Tibial artery (tissue), 4 donors: ENCODE results near the gene DLX1.

Experiments used
- DNase-seq, 2 donors: peaks; one replicate each; pipeline ENCODE4 v3.0.0-alpha.2; 2019
- H3K27ac ChIP-seq, 2 donors: fragments of 200-600 bp; sonication (generic) in 1 of 2; 1 replicate in 1 of 2; 2 replicates in 1 of 2; pipeline ENCODE4 v1.5.1; 2018 to 2019; ENCODE audit warnings: mild to moderate bottlenecking in 1 of 2
- H3K27me3 ChIP-seq, 2 donors: fragments of 200-600 bp; sonication (generic) in 1 of 2; one replicate each; pipeline versions ENCODE4 v1.5.1 to v1.6.0; 2016 to 2019
- H3K36me3 ChIP-seq, 3 donors: fragments of 200-600 bp; sonication (generic) in 2 of 3; one replicate each; pipeline ENCODE4 v1.5.1; 2016 to 2019; ENCODE audit warnings: mild to moderate bottlenecking in 2 of 3
- H3K4me1 ChIP-seq, 4 donors: fragments of 200-600 bp; sonication (generic) in 2 of 4; 1 replicate in 3 of 4; 2 replicates in 1 of 4; pipeline ENCODE4 v1.5.1; 2016 to 2019
- H3K4me3 ChIP-seq, 2 donors: fragments of 200-600 bp; sonication (generic) in 1 of 2; 1 replicate in 1 of 2; 2 replicates in 1 of 2; pipeline ENCODE4 v1.5.1; 2018 to 2019; ENCODE audit warnings: mild to moderate bottlenecking in 2 of 2
- H3K9me3 ChIP-seq, 3 donors: fragments of 200-600 bp; sonication (generic) in 1 of 3; one replicate each; pipeline ENCODE4 v1.5.1; 2016 to 2019
- intact Hi-C: fragments of 100-400 bp; cut with DNase I; formaldehyde crosslinking; loops from one replicate; pipeline ENCODE4 v1.15.0; 2023; ENCODE audit warnings: low total_unique reads
- TF ChIP-seq, protein P1 (sequence below), 2 experiments: fragments of 200-600 bp in 1 of 2; fragments of 450-650 bp in 1 of 2; IDR thresholded peaks; one replicate each; pipeline ENCODE4 v1.5.1; 2017 to 2019; ENCODE audit warnings: antibody characterized with exemption in 2 of 2, mild to moderate bottlenecking in 1 of 2, moderate library complexity in 1 of 2

Gene DLX1

GRCh38 chr2:172082944-172083627 lies 2.2 kb upstream of the DLX1 start:
- Histone ChIP-seq H3K36me3 (no peaks in the 10 kb centered on the region), H3K27ac (no peak overlapping the region), H3K27me3 (peaks cover 26 to 80% of the 10 kb centered on the region in 2 donors), H3K4me1 (peaks cover 0 to 43% (median 40%) of the 10 kb centered on the region in 4 donors), H3K4me3 (no peak overlapping the region), H3K9me3 (no peaks in the 10 kb centered on the region)
- DNase-seq, result no peak
- TF ChIP-seq, protein P1, sequence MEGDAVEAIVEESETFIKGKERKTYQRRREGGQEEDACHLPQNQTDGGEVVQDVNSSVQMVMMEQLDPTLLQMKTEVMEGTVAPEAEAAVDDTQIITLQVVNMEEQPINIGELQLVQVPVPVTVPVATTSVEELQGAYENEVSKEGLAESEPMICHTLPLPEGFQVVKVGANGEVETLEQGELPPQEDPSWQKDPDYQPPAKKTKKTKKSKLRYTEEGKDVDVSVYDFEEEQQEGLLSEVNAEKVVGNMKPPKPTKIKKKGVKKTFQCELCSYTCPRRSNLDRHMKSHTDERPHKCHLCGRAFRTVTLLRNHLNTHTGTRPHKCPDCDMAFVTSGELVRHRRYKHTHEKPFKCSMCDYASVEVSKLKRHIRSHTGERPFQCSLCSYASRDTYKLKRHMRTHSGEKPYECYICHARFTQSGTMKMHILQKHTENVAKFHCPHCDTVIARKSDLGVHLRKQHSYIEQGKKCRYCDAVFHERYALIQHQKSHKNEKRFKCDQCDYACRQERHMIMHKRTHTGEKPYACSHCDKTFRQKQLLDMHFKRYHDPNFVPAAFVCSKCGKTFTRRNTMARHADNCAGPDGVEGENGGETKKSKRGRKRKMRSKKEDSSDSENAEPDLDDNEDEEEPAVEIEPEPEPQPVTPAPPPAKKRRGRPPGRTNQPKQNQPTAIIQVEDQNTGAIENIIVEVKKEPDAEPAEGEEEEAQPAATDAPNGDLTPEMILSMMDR (IDR thresholded peaks at IDR 0.05), result no peak
- intact Hi-C loops, result no loop called here

- Histone ChIP-seq H3K4me3 (no peak overlapping the region), H3K27me3 (peaks cover 31 to 88% of the 10 kb centered on the region in 2 donors), H3K4me1 (peaks cover 0 to 50% (median 43%) of the 10 kb centered on the region in 4 donors), H3K36me3 (no peaks in the 10 kb centered on the region), H3K27ac (no peak overlapping the region), H3K9me3 (no peaks in the 10 kb centered on the region)
- TF ChIP-seq, protein P1 (IDR thresholded peaks at IDR 0.05), result no peak
- DNase-seq, result no peak
- intact Hi-C loops, result no loop called here
Measured at GRCh38 chr2:172083628-172084394, 1.5 kb upstream of the DLX1 start.

GRCh38 chr2:172084395-172084644 lies 987 bp upstream of the DLX1 start:
- Histone ChIP-seq H3K4me1 (peaks cover 0 to 50% (median 43%) of the 10 kb centered on the region in 4 donors), H3K9me3 (no peaks in the 10 kb centered on the region), H3K27ac (no peak overlapping the region), H3K4me3 (peak overlapping the region; percentile 43 to 57), H3K36me3 (no peaks in the 10 kb centered on the region), H3K27me3 (peaks cover 32 to 93% of the 10 kb centered on the region in 2 donors)
- TF ChIP-seq, protein P1 (IDR thresholded peaks at IDR 0.05), result no peak
- DNase-seq, result no peak
- intact Hi-C loops, result no loop called here

DNA sequence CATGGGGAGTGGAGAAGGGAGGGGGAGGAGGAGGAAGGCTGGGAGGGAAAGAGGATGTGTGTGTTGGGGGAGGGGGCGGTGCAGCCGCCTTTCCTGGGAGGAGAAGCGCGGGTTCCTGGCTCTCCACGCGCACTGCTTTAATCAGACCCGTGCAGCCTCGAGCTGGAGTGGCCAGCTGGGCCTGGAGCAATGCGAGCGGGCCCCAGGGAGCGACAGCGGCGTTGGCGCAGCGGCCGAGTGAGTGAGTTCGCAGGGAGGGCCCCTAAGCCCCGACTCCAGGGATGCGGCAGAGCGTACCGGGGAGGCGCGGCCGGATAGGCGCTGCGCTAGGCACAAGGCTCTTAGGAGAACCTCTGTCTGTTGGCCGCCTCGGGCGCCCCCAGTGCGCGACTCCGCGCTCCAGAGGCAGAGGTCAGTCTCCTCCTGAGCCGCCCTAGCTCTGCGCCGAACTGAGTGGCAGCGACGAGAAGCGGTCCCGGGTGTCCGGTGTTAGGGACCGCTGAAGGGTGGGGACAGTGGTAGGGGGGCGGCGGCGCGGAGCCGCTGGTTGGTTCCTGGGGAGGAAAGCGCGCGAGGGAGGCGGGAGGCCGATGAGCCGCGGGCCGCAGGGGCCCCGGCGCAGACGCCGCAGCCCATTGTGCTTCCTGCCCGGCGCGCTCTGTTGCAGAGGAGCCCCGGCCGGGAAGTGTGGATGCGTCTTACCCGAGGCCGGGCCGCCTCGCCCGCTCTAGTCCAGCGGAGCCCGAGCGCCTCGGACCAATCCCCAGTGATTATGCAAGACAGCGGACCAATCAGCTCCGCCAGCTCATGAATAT lies 455 bp upstream of the DLX1 start:
- peak; percentile 69 to 82 for DNase-seq
- TF ChIP-seq, protein P1 (IDR thresholded peaks at IDR 0.05), result no peak
- Histone ChIP-seq H3K27me3 (peaks cover 32 to 98% of the 10 kb centered on the region in 2 donors), H3K9me3 (no peaks in the 10 kb centered on the region), H3K36me3 (no peaks in the 10 kb centered on the region), H3K4me3 (peak overlapping the region; percentile 43 to 57), H3K27ac (no peak overlapping the region), H3K4me1 (peaks cover 0 to 50% (median 43%) of the 10 kb centered on the region in 4 donors)
- intact Hi-C loops, result no loop called here

DNA sequence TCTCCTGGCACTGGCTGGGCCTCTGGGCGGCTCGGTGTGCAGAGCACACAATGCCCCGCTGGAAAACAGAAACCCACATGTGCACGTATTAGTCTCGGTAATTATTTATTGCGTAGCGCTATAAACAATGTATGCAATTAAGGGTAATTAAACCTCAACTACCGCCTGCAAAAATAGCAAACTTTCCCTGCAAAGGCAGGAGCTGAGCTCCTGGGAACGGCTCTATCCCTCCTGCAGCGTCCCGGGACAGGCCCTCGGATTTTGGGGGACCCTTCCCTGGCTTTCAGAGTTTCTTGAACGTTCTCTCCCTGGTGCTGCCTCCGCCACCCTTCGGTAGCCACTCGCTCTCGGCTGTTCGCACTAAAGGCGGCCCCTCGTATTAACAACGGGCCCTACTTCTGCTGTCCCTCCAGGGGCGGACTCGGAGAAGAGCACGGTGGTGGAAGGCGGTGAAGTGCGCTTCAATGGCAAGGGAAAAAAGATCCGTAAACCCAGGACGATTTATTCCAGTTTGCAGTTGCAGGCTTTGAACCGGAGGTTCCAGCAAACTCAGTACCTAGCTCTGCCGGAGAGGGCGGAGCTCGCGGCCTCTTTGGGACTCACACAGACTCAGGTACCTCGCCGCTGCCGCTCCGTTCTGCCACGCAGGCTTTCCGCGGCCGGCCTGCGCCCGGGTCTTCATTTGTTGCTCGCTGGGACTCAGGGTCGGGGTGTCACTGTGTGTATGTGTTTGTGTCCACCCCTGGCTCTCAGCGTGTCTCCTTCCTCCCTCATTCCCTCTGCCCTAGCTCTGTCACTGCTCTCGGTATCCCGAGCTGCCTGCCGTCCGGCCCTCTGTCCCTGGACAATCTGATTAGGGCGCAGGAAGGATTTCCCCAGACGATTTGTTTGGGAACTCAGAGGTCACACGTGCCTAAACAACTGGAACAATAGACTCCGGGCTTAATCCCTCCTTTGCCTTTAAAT lies 1.2 kb downstream of the DLX1 start:
- TF ChIP-seq, protein P1 (IDR thresholded peaks at IDR 0.05), result no peak
- H3K4me1 ChIP-seq, result peaks cover 0 to 50% (median 43%) of the 10 kb centered on the region in 4 donors
- peak overlapping the region in 1 of 2 donors; percentile 57 for H3K4me3 ChIP-seq
- no peaks in the 10 kb centered on the region for H3K9me3 ChIP-seq
- intact Hi-C loops, result no loop called here
- H3K27me3 ChIP-seq, result peaks cover 32 to 100% of the 10 kb centered on the region in 2 donors
- no peaks in the 10 kb centered on the region for H3K36me3 ChIP-seq
- no peak for DNase-seq
- H3K27ac ChIP-seq, result no peak overlapping the region
